Ectodermal cell (in vitro differentiated cells): ENCODE results near the gene SH3RF2.
"Not testable (repeated sequence)": the region's sequence is repeated elsewhere in the genome, so short reads cannot be mapped to it uniquely, and the experiment has no call there.

Experiments
- H3K27ac ChIP-seq: 2 replicates; pipeline ENCODE4 v1.7.0; 2013; ENCODE audit warnings: mild to moderate bottlenecking, low read depth, low read length; ENCODE audit not compliant: insufficient read depth, poor library complexity, severe bottlenecking
- H3K27me3 ChIP-seq: 2 replicates; pipeline ENCODE4 v1.7.0; 2013; ENCODE audit warnings: mild to moderate bottlenecking, low read length; ENCODE audit not compliant: insufficient read depth, control insufficient read depth, poor library complexity, severe bottlenecking
- H3K36me3 ChIP-seq: one replicate; pipeline ENCODE4 v1.7.0; 2013; ENCODE audit warnings: low read length; ENCODE audit not compliant: control insufficient read depth, insufficient read depth
- H3K4me1 ChIP-seq: one replicate; pipeline ENCODE4 v1.7.0; 2013; ENCODE audit warnings: low read length; ENCODE audit not compliant: control insufficient read depth, insufficient read depth
- H3K4me3 ChIP-seq: 2 replicates; pipeline ENCODE4 v1.7.0; 2013; ENCODE audit warnings: low read depth, low read length, control low read depth; ENCODE audit not compliant: insufficient read depth
- H3K9me3 ChIP-seq: 2 replicates; pipeline ENCODE4 v1.7.0; 2013; ENCODE audit warnings: mild to moderate bottlenecking, low read length, moderate library complexity; ENCODE audit not compliant: control insufficient read depth
- WGBS, 2 experiments: methylation state at CpG; one replicate each; pipeline ENCODE4 v1.1.7; 2013; ENCODE audit warnings: missing lambda C conversion rate in 2 of 2; 5-methylcytosine and 5-hydroxymethylcytosine counted together

Gene SH3RF2

DNA sequence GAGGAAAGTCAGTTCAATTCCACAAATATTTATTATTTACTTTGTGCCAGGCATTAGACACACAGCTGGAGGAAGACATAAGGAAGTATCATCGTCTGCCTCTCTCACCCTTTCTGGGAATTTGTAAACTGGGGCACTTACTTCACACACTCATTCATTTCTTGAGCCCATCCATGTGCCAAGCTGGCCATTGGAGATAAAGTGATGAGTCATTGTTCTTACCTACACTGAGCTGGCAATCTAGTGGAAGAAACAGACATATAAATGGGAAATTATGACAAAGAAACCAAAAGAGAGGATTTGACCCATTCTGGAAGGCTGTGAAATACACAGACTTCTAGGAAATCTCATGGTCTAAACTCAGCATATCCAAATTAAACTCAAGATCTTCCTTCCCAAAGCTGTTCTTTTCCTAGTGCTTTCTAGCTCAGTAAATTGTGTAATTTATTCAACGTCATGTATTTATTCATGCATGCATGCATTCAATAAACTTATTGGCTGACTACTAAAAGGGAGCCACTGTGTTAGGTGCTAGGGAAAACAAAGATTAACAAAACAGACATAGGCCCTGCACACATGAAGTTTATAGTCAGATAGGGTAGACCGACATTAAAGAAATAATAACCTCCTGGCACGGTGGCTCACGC is 65.3 kb downstream of the SH3RF2 start:
- no peak overlapping the region for H3K27ac ChIP-seq
- no peaks in the 10 kb centered on the region for H3K27me3 ChIP-seq
- no peaks in the 10 kb centered on the region for H3K36me3 ChIP-seq
- 83 to 95% methylated on average over 4 to 5 of the region's 5 CpGs for WGBS, 2 experiments
- no peaks in the 10 kb centered on the region for H3K9me3 ChIP-seq
- no peak overlapping the region for H3K4me3 ChIP-seq
- H3K4me1 ChIP-seq = no peaks in the 10 kb centered on the region

DNA sequence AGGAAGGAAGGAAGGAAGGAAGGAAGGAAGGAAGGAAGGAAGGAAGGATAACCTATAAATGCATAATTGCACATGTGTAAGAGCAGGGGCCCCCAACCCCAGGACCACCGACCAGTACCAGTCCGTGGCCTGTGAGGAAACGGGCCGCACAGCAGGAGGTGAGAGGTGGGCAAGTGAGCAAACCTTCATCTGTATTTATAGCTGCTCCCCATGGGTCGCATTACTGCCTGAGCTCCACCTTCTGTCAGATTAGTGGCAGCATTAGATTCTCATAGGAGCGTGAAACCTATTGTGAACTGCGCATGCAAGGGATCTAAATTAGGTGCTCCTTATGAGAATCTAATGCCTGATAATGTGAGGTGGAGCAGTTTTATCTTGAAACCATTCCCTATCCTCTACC is 66.1 kb downstream of the SH3RF2 start:
- Histone ChIP-seq H3K36me3 (no peaks in the 10 kb centered on the region), H3K4me3 (no peak overlapping the region), H3K4me1 (no peaks in the 10 kb centered on the region), H3K9me3 (no peaks in the 10 kb centered on the region), H3K27ac (no peak overlapping the region), H3K27me3 (no peaks in the 10 kb centered on the region)
- 89% methylated on average over 7 of the region's 7 CpGs for WGBS, 2 experiments

DNA sequence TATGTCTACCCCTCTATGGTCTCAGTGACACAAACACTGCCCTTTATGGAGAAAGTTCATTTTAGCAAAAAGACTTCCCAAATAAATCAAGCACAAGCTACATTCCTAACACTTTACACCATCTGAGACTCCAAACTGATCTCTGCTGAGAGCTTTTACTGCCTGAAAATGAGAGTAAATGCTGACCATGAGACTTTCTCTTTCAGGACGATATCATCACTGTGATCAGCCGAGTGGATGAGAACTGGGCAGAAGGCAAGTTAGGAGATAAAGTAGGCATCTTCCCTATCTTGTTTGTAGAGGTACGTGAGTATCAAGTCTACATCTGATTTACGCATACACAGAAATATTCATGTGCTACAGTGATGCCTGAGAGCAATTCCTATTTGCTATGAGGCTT is 67.5 kb downstream of the SH3RF2 start:
- no peaks in the 10 kb centered on the region for H3K4me1 ChIP-seq
- no peaks in the 10 kb centered on the region for H3K9me3 ChIP-seq
- H3K27me3 ChIP-seq = no peaks in the 10 kb centered on the region
- H3K36me3 ChIP-seq = no peaks in the 10 kb centered on the region
- 94 to 97% methylated on average over 4 of the region's 4 CpGs for WGBS, 2 experiments
- no peak overlapping the region for H3K4me3 ChIP-seq
- H3K27ac ChIP-seq = no peak overlapping the region

DNA sequence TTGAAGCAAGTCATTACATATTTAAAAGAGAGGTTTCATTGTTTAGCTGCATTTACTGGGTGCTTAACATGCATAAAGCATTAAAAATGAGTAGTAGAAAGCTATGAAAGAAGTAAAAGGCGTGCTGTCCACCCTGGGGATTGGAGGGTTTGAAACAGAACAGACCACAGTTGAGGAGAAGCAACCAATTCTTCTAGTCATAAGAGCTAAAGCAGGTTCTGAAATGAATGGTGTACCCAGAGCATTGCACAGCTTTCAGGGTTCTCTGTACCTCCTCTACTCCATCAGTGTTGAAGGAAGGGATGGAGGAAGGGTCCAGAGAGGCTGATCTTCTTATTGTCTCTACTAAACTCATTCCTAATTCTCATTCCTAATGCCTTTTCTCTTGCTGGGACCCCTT is 68.9 kb downstream of the SH3RF2 start:
- H3K4me3 ChIP-seq = no peak overlapping the region
- H3K4me1 ChIP-seq = no peaks in the 10 kb centered on the region
- WGBS, 2 experiments = 88 to 90% methylated on average over 1 of the region's 1 CpG
- H3K9me3 ChIP-seq = no peaks in the 10 kb centered on the region
- no peaks in the 10 kb centered on the region for H3K36me3 ChIP-seq
- H3K27ac ChIP-seq = no peak overlapping the region
- H3K27me3 ChIP-seq = no peaks in the 10 kb centered on the region

DNA sequence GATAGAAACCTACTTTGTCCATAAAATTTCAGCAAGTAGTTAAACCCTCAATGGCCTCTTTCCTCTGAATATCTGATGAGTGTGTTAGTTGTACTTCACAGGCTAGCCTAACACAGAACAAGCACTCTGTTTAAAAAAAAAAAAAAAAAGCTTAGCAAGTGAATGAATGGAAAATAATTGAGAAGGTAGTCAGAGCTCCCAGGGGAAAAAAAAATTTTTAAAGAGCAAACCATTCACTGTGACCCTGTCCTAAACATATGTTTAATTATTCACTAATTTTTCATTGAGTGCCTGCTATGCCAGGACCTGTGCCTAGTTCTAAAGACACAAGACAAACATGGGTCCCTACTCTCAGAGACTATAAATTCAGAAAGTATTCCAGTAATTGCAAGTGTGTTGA is 69.3 kb downstream of the SH3RF2 start:
- no peaks in the 10 kb centered on the region for H3K27me3 ChIP-seq
- no peaks in the 10 kb centered on the region for H3K36me3 ChIP-seq
- H3K9me3 ChIP-seq = no peaks in the 10 kb centered on the region
- H3K4me3 ChIP-seq = no peak overlapping the region
- no peaks in the 10 kb centered on the region for H3K4me1 ChIP-seq
- H3K27ac ChIP-seq = no peak overlapping the region

DNA sequence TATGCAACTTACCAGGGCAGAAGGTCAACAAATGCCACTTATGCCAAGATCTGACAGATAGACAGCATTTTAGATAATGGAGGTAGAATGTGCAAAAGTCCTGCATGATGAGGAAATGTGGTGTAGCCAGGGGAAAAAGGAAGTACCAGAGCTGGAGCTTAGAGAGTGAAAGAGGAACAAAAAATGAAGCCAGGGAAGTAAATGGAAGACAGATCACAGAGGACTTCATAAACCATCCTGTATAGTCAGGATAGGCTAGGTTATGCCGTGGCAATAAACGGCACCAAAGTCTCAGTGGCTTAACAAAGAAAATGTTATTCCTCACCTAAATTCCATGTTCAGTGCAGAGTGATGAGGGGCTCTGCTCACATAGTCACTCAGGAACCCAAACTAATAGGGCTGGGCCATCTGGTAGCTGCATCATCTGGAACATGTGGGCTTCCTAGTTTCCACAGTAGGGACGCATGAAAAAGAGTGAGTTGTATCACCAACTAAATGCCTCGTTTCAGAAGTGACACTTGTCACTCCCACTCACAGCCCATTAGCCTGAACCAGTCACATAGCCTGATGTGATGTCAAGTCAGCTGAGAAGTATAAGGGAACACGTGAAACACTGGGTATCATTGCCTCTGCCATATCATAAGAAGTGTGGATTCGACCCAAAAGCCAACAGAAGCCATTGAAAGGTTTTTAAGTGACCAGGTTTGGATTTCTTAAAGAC is 70.3 kb downstream of the SH3RF2 start:
- H3K4me1 ChIP-seq = no peaks in the 10 kb centered on the region
- H3K27ac ChIP-seq = no peak overlapping the region
- H3K9me3 ChIP-seq = no peaks in the 10 kb centered on the region
- 94% methylated on average over 6 of the region's 6 CpGs for WGBS, 2 experiments
- no peaks in the 10 kb centered on the region for H3K36me3 ChIP-seq
- no peaks in the 10 kb centered on the region for H3K27me3 ChIP-seq
- H3K4me3 ChIP-seq = no peak overlapping the region

DNA sequence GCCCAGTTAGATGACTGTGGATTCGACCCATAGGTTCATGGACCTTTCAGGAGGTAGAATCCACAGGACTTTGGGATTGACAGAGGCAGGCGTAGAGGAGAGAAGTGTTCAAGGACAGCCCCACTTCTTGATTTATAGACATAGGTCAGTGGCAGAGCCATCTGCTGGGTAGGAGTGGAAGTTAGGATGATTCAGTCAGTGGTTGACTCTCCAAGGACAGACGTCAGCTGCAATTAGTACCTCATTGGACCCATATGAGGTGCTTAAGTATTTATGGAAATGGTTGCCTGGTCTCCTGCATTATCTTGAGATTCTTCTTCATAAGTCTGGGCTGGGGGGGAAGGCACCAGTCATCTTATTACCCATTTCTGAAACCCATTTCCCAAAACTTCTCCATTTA is 70.9 kb downstream of the SH3RF2 start:
- no peaks in the 10 kb centered on the region for H3K9me3 ChIP-seq
- WGBS, 2 experiments = 79 to 84% methylated on average over 3 of the region's 3 CpGs
- no peak overlapping the region for H3K4me3 ChIP-seq
- H3K27ac ChIP-seq = no peak overlapping the region
- H3K27me3 ChIP-seq = no peaks in the 10 kb centered on the region
- H3K36me3 ChIP-seq = no peaks in the 10 kb centered on the region
- no peaks in the 10 kb centered on the region for H3K4me1 ChIP-seq

DNA sequence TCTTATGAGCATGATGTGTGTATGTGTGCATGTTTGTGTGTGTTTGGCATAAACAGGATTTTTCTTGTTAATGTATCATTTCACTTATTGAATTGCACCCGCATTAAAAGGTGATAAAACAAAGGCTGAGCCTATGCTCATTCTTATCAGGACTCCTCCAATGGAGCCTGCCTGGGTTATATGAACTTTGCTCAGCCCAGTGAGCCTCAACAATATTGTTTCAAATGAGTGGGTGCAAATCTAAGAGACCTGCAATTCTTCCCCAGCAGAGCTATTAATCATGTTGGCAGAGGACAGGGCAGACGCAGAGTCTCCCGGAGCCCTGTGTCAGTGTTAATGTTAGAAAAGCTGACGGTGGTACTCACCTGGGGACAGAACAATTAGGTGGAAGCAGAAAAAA is 71.6 kb downstream of the SH3RF2 start:
- H3K9me3 ChIP-seq = no peaks in the 10 kb centered on the region
- no peak overlapping the region for H3K4me3 ChIP-seq
- H3K36me3 ChIP-seq = no peaks in the 10 kb centered on the region
- H3K27me3 ChIP-seq = no peaks in the 10 kb centered on the region
- no peak overlapping the region for H3K27ac ChIP-seq
- no peaks in the 10 kb centered on the region for H3K4me1 ChIP-seq
- WGBS, 2 experiments = 79 to 87% methylated on average over 3 to 4 of the region's 4 CpGs

DNA sequence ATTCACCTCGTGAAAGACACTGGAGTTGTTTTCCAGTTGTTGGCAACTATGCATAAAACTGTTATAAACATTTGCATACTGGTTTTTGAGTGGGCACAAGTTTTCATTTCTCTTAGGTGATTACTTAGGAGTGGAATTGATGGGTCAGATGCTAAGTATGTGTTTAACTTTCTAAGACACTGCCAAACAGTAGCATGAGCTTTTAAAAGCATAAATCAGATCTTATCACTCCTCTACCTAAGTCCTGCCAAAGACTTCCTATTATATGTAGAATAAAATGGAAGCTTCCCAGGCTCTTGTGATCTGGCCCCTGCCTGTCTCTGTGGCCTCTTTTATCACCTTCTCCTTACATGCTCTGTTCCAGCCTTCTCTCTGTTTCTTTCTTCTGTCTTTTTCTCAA is 72.6 kb downstream of the SH3RF2 start:
- WGBS, 2 experiments = 88 to 93% methylated on average over 1 of the region's 1 CpG
- Histone ChIP-seq H3K27ac (no peak overlapping the region), H3K36me3 (no peaks in the 10 kb centered on the region), H3K27me3 (no peaks in the 10 kb centered on the region), H3K4me1 (no peaks in the 10 kb centered on the region), H3K4me3 (no peak overlapping the region), H3K9me3 (no peaks in the 10 kb centered on the region)

DNA sequence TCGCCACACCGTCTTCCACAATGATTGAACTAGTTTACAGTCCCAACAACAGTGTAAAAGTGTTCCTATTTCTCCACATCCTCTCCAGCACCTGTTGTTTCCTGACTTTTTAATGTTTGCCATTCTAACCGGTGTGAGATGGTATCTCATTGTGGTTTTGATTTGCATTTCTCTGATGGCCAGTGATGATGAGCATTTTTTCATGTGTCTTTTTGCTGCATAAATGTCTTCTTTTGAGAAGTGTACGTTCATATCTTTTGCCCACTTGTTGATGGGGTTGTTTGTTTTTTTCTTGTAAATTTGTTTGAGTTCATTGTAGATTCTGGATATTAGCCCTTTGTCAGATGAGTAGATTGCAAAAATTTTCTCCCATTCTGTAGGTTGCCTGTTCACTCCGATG is 74.1 kb downstream of the SH3RF2 start:
- not testable (repeated sequence) for H3K27ac ChIP-seq, H3K4me1 ChIP-seq, H3K36me3 ChIP-seq, H3K4me3 ChIP-seq, H3K9me3 ChIP-seq, H3K27me3 ChIP-seq
- 89 to 97% methylated on average over 3 to 4 of the region's 5 CpGs for WGBS, 2 experiments
